Right lobe of liver (tissue), 6 donors: ENCODE measurements around the gene REEP6. TPM values are rescaled to one million over a fixed set of nuclear protein-coding genes. Genes with fewer than 3 reads are reported as not detected.

Experiments used
- ATAC-seq, 4 donors: fragments of 200-7000 bp; cut with Tn5 transposase; one replicate each; pipeline ENCODE4 v1.9.1; 2020; ENCODE audit warnings: mild to moderate bottlenecking in 4 of 4, moderate library complexity in 4 of 4
- DNase-seq, 3 donors: peaks; one replicate each; pipeline ENCODE4 v3.0.0-alpha.2; 2020
- H3K27ac ChIP-seq, 3 donors: fragments of 200-600 bp; one replicate each; pipeline ENCODE4 v1.8.0; 2022
- H3K27me3 ChIP-seq, 2 donors: fragments of 200-600 bp; one replicate each; pipeline ENCODE4 v1.8.0; 2022
- H3K36me3 ChIP-seq, 4 donors: fragments of 200-600 bp; sonication (generic) in 1 of 4; one replicate each; pipeline versions ENCODE4 v1.5.1 to v1.8.0; 2017 to 2022; ENCODE audit warnings: control low read depth in 1 of 4
- H3K4me1 ChIP-seq, 4 donors: fragments of 200-600 bp; sonication (generic) in 1 of 4; one replicate each; pipeline versions ENCODE4 v1.5.1 to v1.8.0; 2017 to 2022; ENCODE audit warnings: control low read depth in 1 of 4
- H3K4me3 ChIP-seq, 3 donors: fragments of 200-600 bp; one replicate each; pipeline ENCODE4 v1.8.0; 2022
- H3K9me3 ChIP-seq, 4 donors: fragments of 200-600 bp; sonication (generic) in 1 of 4; one replicate each; pipeline versions ENCODE4 v1.5.1 to v1.8.0; 2017 to 2022; ENCODE audit warnings: control low read depth in 1 of 4
- CTCF ChIP-seq, 4 donors: fragments of 200-600 bp in 3 of 4; fragments of 450-650 bp in 1 of 4; IDR thresholded peaks; one replicate each; pipeline versions ENCODE4 v1.5.1 to v1.8.0; 2016 to 2022; ENCODE audit warnings: antibody characterized with exemption in 4 of 4, mild to moderate bottlenecking in 2 of 4
- POLR2A ChIP-seq: fragments of 450-650 bp; IDR thresholded peaks from one replicate; pipeline ENCODE4 v1.6.1; 2017; ENCODE audit warnings: antibody characterized with exemption, mild to moderate bottlenecking
- whole genome bisulfite sequencing: methylation state at CpG from one replicate; pipeline ENCODE4 v1.1.6; 2018; ENCODE audit warnings: low coverage, low lambda C conversion rate; ENCODE audit not compliant: insufficient coverage; ENCODE audit errors: missing lambda C conversion rate; 5-methylcytosine and 5-hydroxymethylcytosine counted together
- intact Hi-C, 2 donors: fragments of 100-400 bp; cut with DNase I; formaldehyde crosslinking; loops; one replicate each; pipeline versions ENCODE4 v1.11.2 to v1.14.1; 2022
- total RNA-seq, 6 experiments: library from RNA; depleted of rRNA in 2 of 6; stranded (reverse); fragments of >200 nt in 2 of 6; fragmentation: NEBNext Ultra II Directional in 3 of 6; extraction: Animal tissue kit (Norgen Biotek cat#: 25700) in 3 of 6; gene quantifications; one replicate each; pipeline versions ENCODE4 v1.1.0 to v1.2.4, GENCODE V29; 2016 to 2023
- donor health status: DM: no; HTN: yes; CAD: no.
- donor health status: DM: no; HTN: no; CAD: no.
- donor health status: DM: no; HTN: no; CAD: no.
- donor health status: DM: no; HTN: yes; CAD: no.
- donor health status: DM: no; HTN: yes; CAD: no.

Gene REEP6
- total RNA-seq, 6 experiments from 2014 or later, result 113 to 218 (median 177) TPM

GRCh38 chr19:1488282-1488601, 2.7 kb upstream of the REEP6 start:
- WGBS, result 80% methylated on average over 6 of the region's 11 CpGs
- H3K27me3 ChIP-seq, result no peaks in the 10 kb centered on the region
- ATAC-seq, result no peak
- peaks cover 0 to 20% (median 6%) of the 10 kb centered on the region in 4 donors for H3K4me1 ChIP-seq
- intact Hi-C loops, result no loop called here
- H3K4me3 ChIP-seq, result no peak overlapping the region
- TF ChIP-seq CTCF (IDR thresholded peaks at IDR 0.05), result no peak
- no peak for TF ChIP-seq POLR2A
- no peaks in the 10 kb centered on the region for H3K9me3 ChIP-seq
- no peak overlapping the region for H3K27ac ChIP-seq
- DNase-seq, result no peak
- H3K36me3 ChIP-seq, result no peaks in the 10 kb centered on the region

GRCh38 chr19:1489463-1490310, 1.3 kb upstream of the REEP6 start:
- intact Hi-C loops, result no loop called here
- TF ChIP-seq CTCF (IDR thresholded peaks at IDR 0.05) (no peak), POLR2A (no peak)
- H3K4me1 ChIP-seq, result peaks cover 0 to 26% (median 7%) of the 10 kb centered on the region in 4 donors
- no peaks in the 10 kb centered on the region for H3K9me3 ChIP-seq
- no peaks in the 10 kb centered on the region for H3K27me3 ChIP-seq
- 54% methylated on average over 6 of the region's 37 CpGs for WGBS
- H3K36me3 ChIP-seq, result no peaks in the 10 kb centered on the region
- peak overlapping the region in 2 of 3 donors; percentile 49 to 65 for H3K27ac ChIP-seq
- DNase-seq, result peak in 2 of 3 donors; percentile 26 to 57
- ATAC-seq, result no peak
- peak overlapping the region; percentile 39 to 66 (median 56) for H3K4me3 ChIP-seq

- Histone ChIP-seq H3K36me3 (no peaks in the 10 kb centered on the region), H3K4me3 (peak within 1 kb of the TSS; percentile 75 to 89 (median 86)), H3K4me1 (peaks cover 0 to 26% (median 7%) of the 10 kb centered on the region in 4 donors), H3K9me3 (no peaks in the 10 kb centered on the region), H3K27me3 (no peaks in the 10 kb centered on the region), H3K27ac (peak within 1 kb of the TSS; percentile 52 to 79 (median 63))
- TF ChIP-seq POLR2A (no peak), CTCF (IDR thresholded peaks at IDR 0.05) (peak in 1 of 4 donors; percentile 3)
- DNase-seq (peak; percentile 98 to 99 (median 99)), ATAC-seq (peak; percentile 78 to 89 (median 82))
- intact Hi-C loops, result no loop called here
- 1% methylated on average over 48 of the region's 74 CpGs for WGBS
Observed at GRCh38 chr19:1490311-1491113, 469 bp upstream of the REEP6 start, which contains the start of gene PCSK4. Gene PCSK4 (minus strand): TSS chr19:1490350. CDS start chr19:1490346, 4 bp downstream.

- TF ChIP-seq CTCF (IDR thresholded peaks at IDR 0.05) (no peak), POLR2A (no peak)
- H3K4me1 ChIP-seq, result peaks cover 0 to 26% (median 7%) of the 10 kb centered on the region in 4 donors
- intact Hi-C loops, result no loop called here
- WGBS, result 52% methylated on average over 7 of the region's 12 CpGs
- no peak for ATAC-seq
- H3K9me3 ChIP-seq, result no peaks in the 10 kb centered on the region
- peak overlapping the region; percentile 52 to 79 (median 63) for H3K27ac ChIP-seq
- no peaks in the 10 kb centered on the region for H3K27me3 ChIP-seq
- peak; percentile 36 to 72 (median 61) for DNase-seq
- no peaks in the 10 kb centered on the region for H3K36me3 ChIP-seq
- H3K4me3 ChIP-seq, result peak overlapping the region; percentile 75 to 89 (median 86)
Observed at GRCh38 chr19:1491849-1492170, 829 bp downstream of the REEP6 start.
